Kidney epithelial cell (primary cell): ENCODE data around the gene RGS19. TPM values are rescaled to one million over a fixed set of nuclear protein-coding genes. Genes with fewer than 3 reads are reported as not detected.

Experiments used
- DNase-seq: peaks from one replicate; pipeline ENCODE4 v3.0.0-alpha.2; 2010; ENCODE audit warnings: low read depth
- H3K27me3 ChIP-seq: 2 replicates; pipeline ENCODE4 v1.6.0; 2011; ENCODE audit warnings: low read length; ENCODE audit not compliant: control insufficient read depth, insufficient read depth
- H3K36me3 ChIP-seq: 2 replicates; pipeline ENCODE4 v1.5.1; 2011; ENCODE audit warnings: low read length; ENCODE audit not compliant: control insufficient read depth, insufficient read depth
- H3K4me3 ChIP-seq: 2 replicates; pipeline ENCODE4 v1.5.1; 2011; ENCODE audit warnings: low read depth, mild to moderate bottlenecking, control low read depth, low read length
- total RNA-seq: library from RNA; depleted of rRNA; stranded (reverse); fragments of >200 nt; gene quantifications from 2 replicates; pipeline ENCODE4 v1.2.3, GENCODE V29; 2015
- TF ChIP-seq, protein P1 (sequence below): IDR thresholded peaks from 2 replicates; pipeline ENCODE4 v1.5.1; 2011; ENCODE audit warnings: mild to moderate bottlenecking, moderate library complexity, low read length, control low read depth, inconsistent platforms; ENCODE audit not compliant: insufficient read depth, poor library complexity, severe bottlenecking

RGS19 gene
- total RNA-seq, 1 donor from 2014 or later = 14.1 TPM

DNA sequence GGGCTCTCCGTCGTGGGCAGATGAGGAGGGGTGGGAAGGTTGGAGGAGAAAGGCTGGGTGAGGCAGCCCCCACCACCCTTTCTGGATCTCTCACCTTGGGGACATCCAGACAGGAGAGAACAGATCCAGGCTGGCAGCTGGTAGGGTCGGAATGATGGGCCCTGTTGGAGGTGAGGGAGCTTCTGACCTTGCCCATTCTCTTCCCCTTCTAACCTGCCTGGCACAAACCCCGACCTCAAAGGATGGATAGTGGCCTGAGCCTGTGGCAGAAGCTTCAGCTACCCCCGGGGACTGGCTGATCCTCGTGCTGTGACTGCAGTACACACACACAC, 34.1 kb upstream of the RGS19 start:
- TF ChIP-seq, protein P1, sequence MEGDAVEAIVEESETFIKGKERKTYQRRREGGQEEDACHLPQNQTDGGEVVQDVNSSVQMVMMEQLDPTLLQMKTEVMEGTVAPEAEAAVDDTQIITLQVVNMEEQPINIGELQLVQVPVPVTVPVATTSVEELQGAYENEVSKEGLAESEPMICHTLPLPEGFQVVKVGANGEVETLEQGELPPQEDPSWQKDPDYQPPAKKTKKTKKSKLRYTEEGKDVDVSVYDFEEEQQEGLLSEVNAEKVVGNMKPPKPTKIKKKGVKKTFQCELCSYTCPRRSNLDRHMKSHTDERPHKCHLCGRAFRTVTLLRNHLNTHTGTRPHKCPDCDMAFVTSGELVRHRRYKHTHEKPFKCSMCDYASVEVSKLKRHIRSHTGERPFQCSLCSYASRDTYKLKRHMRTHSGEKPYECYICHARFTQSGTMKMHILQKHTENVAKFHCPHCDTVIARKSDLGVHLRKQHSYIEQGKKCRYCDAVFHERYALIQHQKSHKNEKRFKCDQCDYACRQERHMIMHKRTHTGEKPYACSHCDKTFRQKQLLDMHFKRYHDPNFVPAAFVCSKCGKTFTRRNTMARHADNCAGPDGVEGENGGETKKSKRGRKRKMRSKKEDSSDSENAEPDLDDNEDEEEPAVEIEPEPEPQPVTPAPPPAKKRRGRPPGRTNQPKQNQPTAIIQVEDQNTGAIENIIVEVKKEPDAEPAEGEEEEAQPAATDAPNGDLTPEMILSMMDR = no peak
- peaks cover 15% of the 10 kb centered on the region for H3K27me3 ChIP-seq
- no peak overlapping the region for H3K4me3 ChIP-seq
- DNase-seq = no peak
- no peaks in the 10 kb centered on the region for H3K36me3 ChIP-seq

DNA sequence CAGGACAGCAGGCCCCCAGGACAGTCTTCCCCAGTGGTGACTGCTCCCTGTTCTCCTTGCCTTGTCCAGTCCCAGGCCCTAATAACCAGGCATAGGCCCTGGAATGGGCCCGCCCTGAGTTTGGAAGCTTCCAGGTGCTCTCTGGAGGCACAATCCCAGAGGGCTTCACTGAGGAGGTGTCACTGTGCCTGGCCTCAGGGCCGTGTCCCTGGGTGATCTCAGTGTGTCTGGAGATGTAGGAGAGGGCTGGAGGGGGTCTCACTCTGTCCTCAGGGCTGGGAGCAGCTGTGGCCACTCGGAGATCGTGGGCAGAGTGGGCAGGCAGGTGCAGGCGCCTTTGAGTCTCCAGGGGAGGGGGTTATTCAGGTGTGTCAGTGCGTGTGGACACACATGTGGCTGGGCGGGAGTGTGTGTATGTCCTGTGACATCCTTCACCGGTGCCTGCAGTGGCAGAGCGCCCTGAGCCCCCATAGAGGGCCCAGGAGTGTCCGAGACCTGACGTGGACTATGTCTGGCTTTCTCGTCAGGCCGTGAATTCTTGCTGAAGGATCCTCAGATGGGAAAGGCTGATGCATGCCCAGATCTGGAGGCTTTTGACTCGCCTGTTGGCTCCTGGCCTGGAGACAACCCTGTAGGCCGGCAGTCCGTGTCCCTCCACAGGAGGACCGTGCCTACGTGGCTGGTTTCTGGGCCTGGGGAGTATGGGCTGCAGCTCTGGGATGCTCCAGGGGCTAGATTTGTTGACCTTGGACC, 33.5 kb upstream of the RGS19 start:
- Histone ChIP-seq H3K36me3 (no peaks in the 10 kb centered on the region), H3K4me3 (no peak overlapping the region), H3K27me3 (peaks cover 16% of the 10 kb centered on the region)
- no peak for DNase-seq
- TF ChIP-seq, protein P1 = no peak

DNA sequence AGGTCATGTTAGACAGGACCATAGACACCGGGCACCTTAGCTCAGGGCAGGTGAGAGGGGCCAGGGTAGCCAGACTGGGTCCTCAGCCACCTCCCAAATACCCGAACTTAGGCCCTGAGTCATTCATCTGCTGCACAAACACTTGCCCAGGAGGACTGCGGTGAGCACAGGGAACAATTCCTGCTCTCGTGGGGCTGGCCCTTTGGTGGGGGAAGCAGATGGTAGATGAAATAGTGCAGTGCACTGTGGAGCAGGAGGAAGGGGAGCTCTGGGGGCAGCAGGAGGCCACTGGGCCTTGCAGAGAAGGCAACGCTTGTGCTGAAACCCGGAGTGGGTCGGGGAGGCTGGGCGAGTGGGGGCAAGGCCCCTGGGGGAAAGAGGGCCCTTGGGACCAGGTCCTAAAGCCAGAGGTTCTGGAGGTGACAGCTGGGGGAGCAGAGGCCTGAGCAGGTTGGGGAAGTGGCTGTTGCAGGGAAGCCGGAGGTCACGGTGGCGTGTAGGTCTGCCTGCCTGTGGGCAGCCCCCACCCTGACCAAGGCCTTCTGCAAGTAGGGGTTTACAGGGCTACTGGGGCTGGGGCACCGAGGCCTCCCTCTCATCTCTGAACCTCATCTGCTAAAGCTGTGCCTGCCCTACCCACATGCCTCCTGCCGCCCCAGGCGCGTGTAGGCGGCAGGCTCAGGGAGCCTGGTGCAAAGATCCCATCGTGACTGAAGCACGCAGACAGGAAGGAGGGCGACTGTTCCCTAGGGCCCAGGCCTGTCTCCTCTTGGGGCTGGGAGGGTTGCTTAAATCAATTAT, 32.7 kb upstream of the RGS19 start:
- Histone ChIP-seq H3K4me3 (no peak overlapping the region), H3K27me3 (peaks cover 20% of the 10 kb centered on the region)
- TF ChIP-seq, protein P1 = no peak

DNA sequence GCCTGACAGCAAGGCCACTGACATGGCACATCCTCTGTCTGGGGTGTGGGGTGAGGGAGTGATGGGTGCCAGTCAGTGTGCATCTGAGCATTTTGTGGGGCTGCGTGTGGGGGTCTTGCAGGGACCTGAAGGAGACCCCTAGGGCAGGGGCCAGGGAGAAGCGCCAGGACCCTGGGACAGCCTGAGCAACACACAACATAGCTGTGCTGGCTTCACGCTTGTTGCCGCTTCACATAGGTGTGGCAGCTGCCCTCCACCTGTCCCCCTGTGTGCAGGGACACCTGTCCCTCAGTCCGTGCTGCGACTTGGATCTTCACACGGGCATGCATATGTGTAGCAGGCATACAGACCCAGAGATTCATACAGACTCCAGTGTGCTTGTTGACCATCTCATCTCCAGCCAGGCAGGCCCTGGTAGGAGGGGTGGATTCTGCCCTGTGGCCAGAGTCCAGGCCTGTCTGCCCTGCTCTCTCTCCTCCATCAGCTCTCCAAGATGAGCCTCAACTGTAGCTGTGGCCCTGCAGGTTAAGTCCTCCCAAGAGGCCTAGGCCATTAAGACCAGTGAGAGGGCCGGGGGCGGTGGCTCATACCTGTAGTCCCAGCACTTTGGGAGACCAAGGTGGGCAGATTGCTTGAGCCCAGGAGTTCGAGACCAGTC, 31.2 kb upstream of the RGS19 start:
- no peak for DNase-seq
- H3K27me3 ChIP-seq = peaks cover 16% of the 10 kb centered on the region
- TF ChIP-seq, protein P1 = no peak

More for the DNA sequence above, 32.7 kb upstream of the RGS19 start:
- no peaks in the 10 kb centered on the region for H3K36me3 ChIP-seq
- no peak for DNase-seq

DNA sequence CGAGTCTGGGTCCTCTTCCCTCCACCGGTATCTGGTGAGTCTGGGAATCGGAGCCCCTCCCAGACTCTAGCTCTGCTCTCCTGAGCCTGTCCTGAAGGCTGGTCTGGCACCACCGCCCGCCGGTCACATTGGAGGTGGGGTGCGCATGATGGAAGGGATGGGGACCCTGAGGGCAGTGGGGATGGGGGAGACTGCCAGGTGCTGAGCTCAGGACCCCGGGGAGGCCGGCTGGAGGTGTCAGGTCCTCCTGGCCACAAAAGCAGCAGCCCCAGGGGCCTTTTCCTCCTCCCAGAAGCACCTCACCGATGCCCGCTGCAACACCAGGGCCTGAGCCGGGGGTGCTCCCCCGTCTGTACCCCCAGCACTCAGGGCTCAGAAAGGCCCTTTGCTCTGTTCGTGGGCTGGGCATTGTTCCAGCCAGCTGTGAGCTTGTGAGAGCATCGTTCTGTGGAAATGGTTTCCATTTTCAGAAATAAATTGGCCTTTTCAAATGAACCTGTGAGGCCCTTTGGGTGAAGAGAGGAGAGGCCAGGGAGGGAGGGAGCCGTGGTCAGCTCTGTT, 30.6 kb upstream of the RGS19 start:
- DNase-seq = no peak
- H3K4me3 ChIP-seq = no peak overlapping the region
- TF ChIP-seq, protein P1 = no peak
- H3K27me3 ChIP-seq = peaks cover 15% of the 10 kb centered on the region
- no peaks in the 10 kb centered on the region for H3K36me3 ChIP-seq

More for the DNA sequence above, 31.2 kb upstream of the RGS19 start:
- H3K4me3 ChIP-seq = no peak overlapping the region
- no peaks in the 10 kb centered on the region for H3K36me3 ChIP-seq
